GM12874 (cell line): Measurements from ENCODE around the gene KIF2A.

Experiments
- TF ChIP-seq, protein P1 (sequence below): IDR thresholded peaks from 2 replicates; pipeline ENCODE4 v1.5.1; 2011; ENCODE audit warnings: low read depth, mild to moderate bottlenecking, control low read depth, low read length, moderate library complexity; ENCODE audit not compliant: insufficient read depth

KIF2A gene

GRCh38 chr5:62341783-62342475 is 35.9 kb downstream of the KIF2A start:
- TF ChIP-seq, protein P1, sequence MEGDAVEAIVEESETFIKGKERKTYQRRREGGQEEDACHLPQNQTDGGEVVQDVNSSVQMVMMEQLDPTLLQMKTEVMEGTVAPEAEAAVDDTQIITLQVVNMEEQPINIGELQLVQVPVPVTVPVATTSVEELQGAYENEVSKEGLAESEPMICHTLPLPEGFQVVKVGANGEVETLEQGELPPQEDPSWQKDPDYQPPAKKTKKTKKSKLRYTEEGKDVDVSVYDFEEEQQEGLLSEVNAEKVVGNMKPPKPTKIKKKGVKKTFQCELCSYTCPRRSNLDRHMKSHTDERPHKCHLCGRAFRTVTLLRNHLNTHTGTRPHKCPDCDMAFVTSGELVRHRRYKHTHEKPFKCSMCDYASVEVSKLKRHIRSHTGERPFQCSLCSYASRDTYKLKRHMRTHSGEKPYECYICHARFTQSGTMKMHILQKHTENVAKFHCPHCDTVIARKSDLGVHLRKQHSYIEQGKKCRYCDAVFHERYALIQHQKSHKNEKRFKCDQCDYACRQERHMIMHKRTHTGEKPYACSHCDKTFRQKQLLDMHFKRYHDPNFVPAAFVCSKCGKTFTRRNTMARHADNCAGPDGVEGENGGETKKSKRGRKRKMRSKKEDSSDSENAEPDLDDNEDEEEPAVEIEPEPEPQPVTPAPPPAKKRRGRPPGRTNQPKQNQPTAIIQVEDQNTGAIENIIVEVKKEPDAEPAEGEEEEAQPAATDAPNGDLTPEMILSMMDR: no peak

DNA sequence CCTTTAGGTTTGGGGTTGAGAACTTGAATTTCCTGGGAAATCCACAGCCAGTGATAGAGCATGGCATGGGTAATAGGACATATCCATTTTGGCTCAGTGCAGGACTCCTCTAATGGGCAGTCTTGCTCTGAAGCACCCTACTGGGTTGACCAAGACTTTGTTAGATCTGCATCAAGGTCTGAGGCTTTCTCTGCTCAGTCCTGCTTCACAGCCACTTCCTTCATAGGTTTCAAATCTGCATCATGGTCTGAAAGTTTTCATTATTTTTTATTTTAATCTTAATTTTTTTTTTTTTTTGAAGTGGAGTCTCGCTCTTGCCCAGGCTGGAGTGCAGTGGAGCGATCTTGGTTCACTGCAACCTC is 36.5 kb downstream of the KIF2A start:
- TF ChIP-seq, protein P1: no peak

DNA sequence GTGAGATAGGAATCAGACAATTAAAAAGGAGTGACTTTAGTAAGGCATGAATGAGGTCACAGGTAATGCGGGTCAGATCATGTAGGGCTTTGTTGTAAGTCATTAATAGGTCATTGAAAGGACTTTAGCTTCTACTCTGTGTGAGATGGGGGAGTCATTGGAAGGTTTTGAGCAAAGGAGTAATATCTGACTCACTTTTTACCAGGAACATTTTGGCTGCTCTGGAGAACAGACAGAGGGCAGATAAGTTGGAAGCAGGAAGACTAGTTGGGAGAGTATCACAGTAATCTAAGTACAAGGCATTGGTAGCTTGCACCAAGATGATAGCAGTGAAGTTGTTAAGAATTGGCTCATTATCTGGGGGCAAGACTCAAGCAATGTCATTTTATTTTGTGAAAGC is 37.4 kb downstream of the KIF2A start:
- TF ChIP-seq, protein P1: no peak

DNA sequence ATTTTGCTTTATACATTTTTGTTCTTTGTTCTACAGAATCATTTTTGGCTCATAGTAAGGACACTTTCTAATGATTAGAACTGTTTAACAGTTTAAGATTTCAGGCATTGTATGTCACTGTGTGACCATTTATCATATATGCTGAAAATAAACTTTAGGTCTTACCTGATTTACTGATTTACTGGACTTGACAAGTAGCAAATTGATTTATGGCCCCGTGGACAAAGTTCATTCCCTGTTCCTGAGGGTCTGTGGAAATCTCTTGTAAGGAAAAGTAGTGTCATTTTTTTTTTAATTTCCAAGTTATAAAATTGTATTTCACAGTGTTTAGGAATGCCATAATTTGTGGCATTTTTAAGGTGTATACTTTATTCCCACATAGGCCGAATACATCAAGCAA is 40.7 kb downstream of the KIF2A start:
- TF ChIP-seq, protein P1: no peak

DNA sequence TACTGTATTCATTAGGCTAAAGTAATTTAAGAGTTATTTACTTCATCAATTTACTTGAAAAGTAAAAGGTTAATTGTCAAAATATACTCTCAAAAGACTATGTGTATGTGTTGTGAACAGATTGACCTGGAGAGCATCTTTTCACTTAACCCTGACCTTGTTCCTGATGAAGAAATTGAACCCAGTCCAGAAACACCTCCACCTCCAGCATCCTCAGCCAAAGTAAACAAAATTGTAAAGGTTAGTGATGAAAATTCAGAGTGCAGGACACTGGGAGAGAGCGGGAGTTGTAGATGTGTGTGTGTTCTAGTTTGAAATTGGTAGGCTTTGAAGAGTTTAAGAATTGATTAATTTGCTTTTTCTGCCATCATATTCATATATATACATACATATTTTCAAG is 41.9 kb downstream of the KIF2A start:
- TF ChIP-seq, protein P1: no peak

DNA sequence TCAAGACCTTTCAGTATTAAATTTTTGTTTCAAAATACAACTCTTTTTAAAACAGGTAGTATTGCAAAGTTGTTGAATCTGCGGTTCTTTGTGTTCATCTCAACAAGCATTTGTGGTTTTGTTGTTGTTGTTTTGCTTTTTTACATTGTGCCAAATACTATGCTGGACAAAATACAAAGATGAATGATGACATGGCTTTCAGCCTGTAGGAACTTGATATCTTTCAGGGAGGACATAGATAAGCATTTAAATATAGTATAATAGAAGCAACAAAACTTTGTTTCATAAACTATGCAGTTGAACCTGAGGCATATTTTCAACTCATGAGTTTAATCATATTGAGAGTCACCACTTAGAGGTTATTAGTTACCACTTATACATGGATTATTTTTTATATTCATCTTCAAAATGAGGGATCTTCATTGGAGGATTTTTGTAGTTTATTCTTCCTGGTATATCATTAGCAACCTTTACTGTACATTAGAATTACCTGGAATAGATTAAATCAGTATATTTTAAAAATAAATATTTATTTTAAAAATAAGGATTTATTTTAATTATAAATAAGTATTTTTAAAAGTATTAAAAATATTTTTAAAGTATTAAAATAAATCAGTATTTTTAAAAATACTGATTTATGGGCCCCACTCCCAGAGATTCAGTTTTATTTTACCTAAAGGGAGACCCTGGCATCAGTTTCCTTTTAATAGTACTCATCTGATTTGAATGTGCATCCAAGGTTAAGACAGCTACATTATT is 42.9 kb downstream of the KIF2A start:
- TF ChIP-seq, protein P1: no peak

DNA sequence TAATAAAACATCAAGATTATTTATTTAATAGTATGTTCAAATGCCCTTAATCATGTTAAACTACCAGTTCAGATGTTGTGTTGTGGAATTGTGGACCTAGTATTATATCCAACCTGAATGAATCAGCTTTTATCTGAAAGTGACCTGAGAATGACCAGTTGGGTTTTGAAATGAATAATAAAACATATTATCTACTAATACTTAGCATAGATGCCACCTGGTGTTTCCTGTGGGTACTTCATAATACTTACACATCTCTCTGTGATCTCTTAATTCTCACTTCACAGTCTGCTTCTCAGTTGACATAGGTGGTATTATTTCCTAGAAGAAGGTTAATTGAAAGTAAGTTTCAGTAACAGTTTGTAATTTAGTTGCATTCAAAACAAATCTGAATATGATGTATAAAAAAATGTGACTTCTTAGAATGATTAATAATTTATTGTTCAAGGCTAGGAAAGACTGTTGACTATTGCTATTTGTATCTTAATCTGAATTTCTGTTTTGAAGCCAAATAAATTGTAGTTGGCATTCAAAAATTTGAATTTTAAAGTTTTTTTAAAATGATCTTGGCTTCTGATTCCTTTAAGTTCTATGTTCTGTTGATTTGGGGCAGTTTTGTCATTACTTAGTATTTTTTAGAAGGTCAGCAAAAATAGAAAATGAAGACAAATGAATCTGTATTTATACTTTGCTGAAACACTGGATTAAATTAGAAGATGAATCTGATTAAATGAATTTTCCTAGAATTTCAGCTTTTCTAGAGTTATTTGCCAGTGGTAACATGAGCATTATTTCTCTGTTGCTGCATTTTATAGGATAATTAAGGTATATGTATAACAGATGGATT is 48.2 kb downstream of the KIF2A start:
- TF ChIP-seq, protein P1: peak; percentile 14; the same call in 1 of the 2 replicates
